Stimulated activated CD4-positive, alpha-beta T cell treated with anti-CD3 and anti-CD28 coated beads, TNF-alpha, amount 100 ng/mL, for 1 hour (primary cell): Measurements from ENCODE around the gene TWNK.
"Not testable (repeated sequence)": the region's sequence is repeated elsewhere in the genome, so short reads cannot be mapped to it uniquely, and the experiment has no call there.

ENCODE experiments used
- DNase-seq, 3 donors: peaks; one replicate each; pipeline ENCODE4 v3.0.0-alpha.2; 2020; ENCODE audit warnings: low read depth in 3 of 3, low spot score in 1 of 3

Gene TWNK

DNA sequence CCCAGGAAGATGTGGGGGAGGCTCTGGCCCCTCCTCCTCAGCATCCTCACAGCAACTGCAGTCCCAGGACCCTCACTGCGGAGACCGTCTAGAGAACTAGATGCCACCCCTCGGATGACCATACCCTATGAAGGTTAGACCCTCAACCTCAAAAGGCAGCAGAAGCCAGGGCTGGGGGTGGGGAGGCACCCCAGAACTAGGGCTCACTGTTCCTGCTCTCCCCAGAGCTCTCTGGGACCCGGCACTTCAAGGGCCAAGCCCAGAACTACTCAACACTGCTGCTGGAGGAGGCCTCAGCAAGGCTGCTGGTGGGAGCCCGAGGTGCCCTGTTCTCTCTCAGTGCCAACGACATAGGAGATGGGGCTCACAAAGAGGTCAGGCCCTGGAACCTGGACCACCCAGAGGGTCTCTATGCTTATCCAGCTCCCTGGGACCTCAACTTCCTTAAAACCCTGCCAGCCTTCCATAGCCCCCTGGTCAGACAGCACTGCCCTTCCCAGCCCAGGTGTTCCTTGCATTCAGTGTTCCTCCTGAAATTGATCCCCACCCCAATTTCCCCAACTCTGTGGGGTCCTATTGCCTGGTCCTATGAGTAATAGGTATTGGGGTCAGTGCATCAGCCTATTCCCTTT lies 14.3 kb upstream of the TWNK start:
- DNase-seq = no peak

DNA sequence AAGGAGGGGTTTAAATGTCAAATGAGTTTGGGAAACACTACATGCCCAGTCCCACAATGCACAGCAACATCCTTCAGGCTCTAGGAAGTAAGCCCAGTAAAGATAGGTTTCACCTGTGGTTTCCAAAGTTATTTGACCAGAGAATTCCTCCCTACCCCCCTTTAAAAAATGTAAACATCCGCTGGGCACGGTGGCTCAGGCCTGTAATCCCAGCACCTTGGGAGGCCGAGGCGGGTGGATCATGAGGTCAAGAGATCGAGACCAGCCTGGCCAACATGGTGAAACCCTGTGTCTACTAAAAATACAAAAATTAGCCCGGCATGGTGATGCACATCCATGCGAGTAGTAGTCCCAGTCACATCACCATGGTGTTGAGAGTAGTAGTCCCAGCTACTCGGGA lies 11.9 kb upstream of the TWNK start:
- not testable (repeated sequence) for DNase-seq

DNA sequence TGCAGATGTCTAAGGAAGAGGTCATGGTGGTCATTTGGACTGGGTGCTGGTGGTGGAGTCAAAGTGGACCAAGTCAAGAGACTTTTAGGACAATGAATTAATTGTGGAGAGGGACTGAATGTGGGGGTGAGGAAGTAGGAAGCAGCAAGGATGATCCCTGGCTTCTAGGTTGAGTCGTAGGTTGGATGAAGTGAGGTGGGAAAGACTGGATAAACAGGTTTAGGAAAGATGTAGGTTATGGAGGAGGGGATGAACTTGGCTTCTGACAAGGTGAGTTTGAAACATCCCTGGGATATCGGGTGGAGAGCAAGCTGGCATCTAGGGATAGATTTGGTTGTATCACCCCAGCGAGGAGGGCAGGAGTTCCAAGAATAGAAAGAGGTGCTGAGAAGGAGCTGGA lies 10.4 kb upstream of the TWNK start:
- no peak for DNase-seq

DNA sequence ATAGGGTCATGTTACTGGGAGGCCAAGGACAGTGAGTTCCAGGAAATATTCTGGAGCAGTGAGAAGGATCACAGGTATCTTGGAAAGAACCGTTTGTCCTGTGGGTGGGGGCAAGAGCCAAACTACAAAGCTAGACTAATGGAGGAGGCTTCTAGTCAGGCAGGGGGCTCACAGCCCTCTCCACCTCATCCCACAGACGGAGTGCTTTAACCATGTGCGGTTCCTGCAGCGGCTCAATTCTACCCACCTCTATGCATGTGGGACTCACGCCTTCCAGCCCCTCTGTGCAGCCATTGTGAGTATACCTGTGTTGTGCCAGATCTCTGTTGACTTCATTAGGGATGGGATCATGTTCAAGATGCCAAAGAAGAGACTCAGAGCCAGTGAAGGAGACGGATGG lies 9.9 kb upstream of the TWNK start:
- DNase-seq = no peak

DNA sequence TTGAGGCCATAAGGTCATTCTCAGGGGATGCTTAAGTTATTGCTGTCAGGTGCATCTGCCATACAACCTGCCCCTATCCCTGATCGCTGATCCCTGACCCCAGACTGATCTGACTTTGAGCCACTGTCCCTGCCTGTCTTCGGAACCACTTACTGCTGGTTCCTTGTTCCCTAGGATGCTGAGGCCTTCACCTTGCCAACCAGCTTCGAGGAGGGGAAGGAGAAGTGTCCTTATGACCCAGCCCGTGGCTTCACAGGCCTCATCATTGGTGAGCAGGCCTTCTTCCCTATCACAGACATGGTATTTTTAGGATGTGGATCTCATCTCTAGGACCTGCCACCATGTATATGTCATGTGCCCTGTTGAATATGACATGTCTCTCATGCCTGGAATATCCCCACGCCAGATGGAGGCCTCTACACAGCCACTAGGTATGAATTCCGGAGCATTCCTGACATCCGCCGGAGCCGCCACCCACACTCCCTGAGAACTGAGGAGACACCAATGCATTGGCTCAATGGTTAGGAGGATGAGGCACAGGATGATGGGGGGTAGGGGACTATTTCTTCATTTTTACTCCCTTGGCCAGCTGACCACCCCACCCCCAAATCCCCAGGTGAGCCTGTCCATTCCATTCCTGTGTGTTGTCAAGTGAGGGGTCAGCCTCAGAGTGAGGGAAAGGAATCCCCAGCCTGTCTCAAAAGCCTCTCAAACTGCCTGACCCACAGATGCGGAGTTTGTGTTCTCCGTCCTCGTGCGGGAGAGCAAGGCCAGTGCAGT lies 9.0 kb upstream of the TWNK start:
- no peak for DNase-seq

DNA sequence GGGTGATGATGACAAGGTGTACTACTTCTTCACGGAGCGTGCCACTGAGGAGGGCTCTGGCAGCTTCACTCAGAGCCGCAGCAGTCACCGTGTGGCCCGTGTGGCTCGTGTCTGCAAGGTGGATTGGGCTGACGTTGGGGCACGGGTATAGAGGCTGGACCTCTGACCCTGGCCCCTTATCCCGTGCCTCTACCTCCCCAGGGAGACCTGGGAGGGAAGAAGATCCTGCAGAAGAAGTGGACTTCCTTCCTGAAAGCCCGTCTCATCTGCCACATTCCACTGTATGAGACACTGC lies 8.5 kb upstream of the TWNK start:
- no peak for DNase-seq

DNA sequence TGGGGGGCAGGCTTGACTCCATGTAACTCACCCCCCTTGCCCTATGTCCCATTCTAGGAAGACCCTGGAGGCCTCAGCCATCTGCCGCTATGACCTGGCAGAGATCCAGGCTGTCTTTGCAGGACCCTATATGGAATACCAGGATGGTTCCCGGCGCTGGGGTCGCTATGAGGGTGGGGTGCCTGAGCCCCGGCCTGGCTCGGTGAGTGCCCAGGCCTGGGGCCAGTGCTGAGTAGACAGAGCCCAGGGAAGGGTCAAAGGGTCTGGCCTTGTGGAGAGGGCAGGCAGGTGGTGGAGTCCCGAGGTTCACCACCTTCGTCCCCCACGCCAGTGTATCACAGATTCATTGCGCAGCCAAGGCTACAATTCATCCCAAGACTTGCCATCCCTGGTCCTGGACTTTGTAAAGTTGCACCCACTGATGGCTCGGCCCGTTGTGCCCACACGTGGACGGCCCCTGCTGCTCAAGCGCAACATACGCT lies 7.5 kb upstream of the TWNK start:
- no peak for DNase-seq

DNA sequence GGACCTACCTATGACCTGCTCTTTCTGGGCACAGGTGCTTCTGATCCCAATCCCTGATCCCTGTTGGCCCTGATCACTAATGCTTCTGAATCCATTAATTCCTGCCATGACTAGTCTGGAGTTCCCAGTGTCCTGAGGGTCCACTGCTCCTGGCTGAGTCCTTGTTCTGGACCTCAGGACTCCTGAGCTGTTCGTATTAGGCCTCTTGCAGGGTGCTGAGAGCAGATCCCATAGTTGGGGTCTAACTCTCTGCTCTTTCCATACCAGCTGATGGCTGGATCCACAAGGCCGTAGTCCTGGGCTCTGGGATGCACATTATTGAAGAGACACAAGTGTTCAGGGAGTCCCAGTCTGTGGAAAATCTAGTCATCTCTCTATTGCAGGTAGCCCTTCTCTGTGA lies 7.0 kb upstream of the TWNK start:
- no peak for DNase-seq

DNA sequence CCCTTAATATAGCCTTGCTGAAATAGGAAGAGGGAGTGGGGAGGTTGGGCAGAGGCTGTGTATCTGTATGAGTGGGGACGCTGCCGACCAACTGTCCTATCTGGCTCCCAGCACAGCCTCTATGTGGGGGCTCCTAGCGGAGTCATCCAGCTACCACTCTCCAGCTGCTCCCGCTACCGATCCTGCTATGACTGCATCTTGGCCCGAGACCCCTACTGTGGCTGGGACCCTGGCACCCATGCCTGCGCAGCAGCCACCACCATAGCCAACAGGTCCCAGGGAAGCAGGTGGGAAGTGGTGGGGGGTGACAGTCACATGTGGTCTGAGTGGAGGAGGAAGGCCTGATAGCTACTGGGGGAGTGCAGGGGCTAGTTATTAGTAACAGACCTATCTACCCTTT lies 6.6 kb upstream of the TWNK start:
- no peak for DNase-seq

DNA sequence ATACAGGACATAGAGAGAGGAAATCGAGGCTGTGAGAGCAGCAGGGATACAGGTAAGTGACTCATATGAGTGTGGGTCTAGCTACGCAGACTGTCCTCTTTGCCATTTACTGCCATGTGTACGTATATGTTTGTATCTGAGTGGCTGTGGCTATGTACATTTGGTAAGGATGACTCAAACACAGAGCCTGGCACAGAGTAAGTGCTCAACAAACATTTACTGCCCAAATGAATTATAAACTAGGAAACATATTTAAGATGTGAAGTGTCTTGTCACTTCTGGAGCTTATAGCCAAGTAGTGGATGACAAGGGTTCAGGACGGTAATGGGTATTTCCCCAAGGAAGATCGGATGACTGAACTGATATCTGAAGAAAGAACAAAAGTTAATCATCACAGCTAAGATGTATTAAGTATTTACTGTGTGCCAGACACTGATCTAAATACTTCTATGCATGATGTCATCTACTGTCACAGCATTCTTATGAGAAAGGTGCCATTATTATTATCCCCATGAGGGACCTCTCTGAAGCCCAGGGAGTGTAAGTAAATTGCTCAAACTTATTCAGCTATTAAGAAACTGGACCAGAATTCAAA lies 6.1 kb upstream of the TWNK start:
- DNase-seq = no peak

DNA sequence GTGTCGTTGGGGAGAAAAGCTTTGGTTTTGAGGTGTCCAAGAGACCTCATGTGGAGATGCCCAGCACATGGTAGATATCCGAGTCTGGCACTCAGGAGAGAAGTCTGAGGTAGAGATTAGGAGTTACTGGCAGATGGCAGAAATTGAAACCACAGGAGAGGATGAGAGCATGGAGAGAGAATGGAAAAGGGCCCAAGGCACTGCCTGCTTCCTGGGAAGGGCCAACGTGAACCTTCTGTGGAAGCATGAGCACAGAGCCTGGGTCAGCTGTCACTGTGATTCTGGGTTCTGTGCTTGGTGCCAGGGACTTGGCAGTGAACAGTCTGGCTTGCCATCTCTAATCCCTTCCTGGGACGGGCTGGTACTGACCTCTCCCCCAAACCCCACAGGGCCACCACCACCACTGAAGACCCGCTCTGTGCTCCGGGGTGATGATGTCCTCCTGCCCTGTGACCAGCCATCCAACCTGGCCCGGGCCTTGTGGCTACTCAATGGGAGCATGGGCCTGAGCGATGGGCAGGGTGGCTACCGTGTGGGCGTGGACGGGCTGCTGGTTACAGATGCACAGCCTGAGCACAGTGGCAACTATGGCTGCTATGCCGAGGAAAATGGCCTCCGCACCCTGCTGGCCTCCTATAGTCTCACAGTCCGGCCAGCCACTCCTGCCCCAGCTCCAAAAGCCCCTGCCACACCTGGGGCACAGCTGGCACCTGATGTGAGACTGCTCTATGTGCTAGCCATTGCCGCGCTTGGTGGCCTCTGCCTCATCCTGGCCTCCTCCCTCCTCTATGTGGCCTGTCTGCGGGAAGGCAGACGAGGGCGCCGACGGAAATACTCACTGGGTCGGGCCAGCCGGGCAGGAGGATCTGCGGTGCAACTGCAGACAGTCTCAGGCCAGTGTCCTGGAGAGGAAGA lies 4.2 kb upstream of the TWNK start:
- no peak for DNase-seq

DNA sequence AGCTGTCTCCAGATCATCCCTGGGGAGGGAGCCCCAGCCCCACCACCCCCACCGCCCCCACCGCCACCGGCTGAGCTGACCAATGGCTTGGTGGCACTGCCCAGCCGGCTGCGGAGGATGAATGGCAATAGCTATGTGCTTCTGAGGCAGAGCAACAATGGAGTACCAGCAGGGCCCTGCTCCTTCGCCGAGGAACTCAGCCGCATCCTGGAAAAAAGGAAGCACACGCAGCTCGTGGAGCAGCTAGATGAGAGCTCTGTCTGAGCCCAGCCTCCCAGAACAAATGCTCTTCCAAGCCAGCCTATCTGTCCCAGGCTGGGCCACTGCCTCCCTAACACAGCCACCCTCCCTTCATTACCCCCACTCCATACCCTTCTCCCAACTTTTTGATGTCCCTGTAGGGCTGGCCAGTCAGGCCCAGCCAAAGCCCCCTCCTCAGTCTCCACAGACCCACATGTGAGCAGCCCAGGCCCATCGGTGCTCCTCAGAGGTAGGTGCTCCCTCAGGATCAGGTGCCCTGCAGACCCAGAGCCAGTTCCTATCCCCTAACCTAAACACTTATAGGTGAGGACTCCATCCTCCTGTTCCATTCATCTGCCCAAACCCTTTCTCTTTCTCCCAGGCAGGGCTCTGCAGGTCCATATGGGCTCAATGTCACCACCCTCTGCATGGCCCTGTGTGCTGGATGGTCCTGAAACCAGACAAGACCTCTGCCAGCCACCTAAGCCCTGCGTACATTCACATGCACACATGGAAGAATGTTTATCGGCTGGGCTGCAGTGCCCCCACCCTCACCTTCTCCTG lies 3.3 kb upstream of the TWNK start:
- no peak for DNase-seq

DNA sequence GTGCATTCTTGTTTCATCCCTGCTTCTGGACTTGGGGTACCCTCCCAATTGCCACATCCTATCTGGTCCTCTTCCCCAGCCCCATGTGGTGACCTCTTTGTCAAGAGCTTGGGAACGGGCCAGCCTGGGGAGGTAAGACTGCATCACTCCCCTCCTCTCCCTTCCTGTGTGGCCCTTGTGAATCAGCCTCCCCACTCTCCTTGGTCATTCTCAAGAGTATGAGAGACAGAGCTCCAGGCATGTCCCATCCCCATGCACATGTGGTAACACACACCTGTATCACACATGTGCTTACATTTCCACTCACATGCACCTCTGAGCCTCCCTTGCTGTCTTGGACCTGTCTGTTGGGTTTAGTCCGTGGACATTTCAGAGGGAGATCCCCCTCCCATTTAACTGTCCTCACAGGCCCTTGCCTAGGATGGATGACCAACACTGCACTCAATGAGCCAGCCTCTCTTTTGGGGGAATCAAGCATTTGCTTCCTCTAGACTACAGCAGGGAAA lies 2.6 kb upstream of the TWNK start:
- no peak for DNase-seq

DNA sequence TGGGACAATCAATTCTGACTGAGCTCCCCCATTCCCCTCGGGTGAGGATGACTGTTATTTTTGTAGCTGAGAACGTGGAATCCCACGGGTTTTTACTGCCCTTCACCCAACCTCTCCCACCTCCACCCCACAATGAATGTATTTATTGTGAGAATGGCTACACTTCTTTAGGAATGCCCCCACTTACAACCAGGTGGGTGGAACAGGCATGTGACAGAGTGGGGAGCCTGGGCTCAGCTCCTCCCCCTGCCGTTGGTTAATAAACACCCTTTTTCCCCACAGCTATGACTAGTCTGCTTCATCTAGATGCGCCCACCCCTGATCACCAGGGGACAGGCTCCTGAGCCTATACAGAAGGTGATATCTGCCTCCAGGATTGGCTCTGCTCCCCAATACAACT lies 2.0 kb upstream of the TWNK start:
- no peak for DNase-seq

DNA sequence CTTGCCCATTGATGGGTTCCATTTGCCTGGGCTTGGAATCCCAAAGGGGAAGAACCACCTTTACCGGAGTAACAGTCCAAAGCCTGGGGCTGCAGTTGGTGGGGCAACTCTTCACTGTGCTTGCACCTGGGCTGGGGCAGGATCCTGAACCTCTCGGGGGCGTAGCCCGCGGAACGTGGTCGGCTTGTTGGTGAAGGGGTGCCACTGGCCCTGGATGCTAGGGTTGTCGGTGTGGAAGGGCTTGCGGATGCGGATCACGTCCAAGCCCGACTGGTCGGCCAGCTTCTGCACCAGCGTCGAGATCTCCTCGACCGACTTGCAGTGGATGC lies 756 bp upstream of the TWNK start:
- no peak for DNase-seq

DNA sequence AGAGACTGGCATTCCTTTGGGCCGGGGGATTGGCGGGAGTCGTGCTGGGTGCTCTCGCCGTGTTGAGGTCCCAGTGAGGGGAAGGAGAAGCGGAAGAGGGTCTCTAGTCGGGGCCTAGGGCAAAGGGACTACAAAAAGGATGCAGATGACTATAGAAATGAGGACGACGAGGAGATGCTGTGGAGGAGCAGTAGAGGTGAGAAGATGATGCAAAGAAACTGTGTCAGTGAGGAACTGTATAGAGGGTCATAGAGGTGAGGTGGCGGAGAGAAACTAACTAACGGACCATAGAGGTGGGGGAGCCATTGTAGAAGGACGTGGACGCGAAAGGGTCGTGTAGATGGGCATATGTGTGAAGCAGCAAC lies 324 bp downstream of the TWNK start:
- DNase-seq = no peak

DNA sequence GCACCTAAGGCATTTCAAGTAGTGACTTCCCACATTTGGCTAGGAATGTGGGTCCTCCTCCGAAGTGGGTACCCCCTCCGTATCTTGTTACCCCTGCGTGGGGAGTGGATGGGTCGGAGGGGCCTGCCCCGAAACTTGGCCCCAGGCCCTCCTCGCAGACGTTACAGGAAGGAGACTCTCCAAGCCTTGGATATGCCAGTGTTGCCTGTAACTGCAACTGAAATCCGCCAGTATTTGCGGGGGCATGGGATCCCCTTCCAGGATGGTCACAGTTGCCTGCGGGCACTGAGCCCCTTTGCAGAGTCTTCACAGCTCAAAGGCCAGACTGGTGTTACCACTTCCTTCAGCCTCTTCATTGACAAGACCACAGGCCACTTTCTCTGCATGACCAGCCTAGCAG lies 823 bp downstream of the TWNK start:
- no peak for DNase-seq

DNA sequence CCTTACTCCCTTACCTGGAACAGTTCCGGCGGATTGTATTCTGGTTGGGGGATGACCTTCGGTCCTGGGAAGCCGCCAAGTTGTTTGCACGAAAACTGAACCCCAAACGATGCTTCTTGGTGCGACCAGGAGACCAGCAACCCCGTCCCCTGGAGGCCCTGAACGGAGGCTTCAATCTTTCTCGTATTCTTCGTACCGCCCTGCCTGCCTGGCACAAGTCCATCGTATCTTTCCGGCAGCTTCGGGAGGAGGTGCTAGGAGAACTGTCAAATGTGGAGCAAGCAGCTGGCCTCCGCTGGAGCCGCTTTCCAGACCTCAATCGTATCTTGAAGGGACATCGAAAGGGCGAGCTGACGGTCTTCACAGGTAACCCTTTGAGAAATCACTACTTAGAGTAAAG lies 1.7 kb downstream of the TWNK start:
- no peak for DNase-seq

DNA sequence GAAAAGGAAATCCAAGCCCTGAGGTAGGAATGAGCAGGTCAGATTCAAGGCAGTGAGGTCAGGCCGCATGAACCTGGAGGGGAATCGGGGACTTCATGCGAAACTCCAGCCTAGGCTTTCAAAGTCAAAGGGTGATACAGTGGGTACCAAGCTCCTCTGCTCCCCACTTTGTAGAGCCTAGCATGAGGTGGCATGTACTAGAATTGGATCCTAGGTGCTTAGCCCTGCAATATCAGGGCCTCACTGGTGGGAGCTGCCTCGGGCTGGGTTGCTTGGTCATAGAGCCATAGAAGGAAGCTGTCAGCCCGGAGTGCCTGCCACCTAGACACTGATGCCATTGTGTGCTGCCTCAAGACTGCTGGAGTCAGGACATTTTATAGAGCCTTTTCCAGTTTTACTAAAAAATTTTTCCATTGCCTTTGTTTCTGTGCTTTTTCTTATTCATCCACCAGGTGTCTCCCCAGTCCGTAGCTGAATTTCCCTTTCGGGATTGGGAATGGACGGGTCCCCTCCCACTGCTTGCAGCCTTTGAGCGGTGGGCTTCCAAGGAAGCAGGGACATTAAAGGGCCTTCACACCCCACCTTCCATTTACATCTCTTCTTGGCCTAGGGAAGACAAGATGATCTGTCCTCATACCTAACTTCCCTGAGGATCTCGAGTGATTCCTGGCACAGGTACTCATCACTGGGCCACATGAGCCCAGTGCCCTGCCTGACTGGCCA lies 6.8 kb downstream of the TWNK start:
- DNase-seq = no peak

DNA sequence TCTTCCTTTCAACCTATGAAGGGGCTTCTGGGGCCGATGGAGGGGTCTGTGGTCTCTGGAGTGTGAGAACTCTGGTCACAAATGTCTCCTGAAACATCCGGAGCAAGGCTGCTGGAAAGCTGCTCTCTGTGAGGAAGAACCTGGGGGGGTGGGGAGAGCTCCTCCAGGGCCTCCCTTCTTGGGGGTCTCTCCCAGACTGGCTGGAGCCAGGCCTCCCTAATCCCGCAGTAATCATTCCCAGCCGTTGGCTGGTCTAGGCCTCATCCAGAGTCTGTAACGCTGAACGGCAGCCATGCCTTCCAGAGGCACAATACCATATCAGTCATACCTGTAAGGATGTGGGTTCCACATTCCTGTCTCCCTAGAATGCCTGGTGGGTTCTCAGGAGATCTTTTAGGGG lies 7.8 kb downstream of the TWNK start:
- DNase-seq = no peak
